Glutamatergic neuron (in vitro differentiated cells): ENCODE results near the gene AFF3. TPM values are rescaled to one million over a fixed set of nuclear protein-coding genes. Genes with fewer than 3 reads are reported as not detected.
"Not testable (repeated sequence)": the region's sequence is repeated elsewhere in the genome, so short reads cannot be mapped to it uniquely, and the experiment has no call there.

ENCODE experiments used
- DNase-seq: peaks from one replicate; pipeline ENCODE4 v3.0.0; 2022
- H3K27ac Mint-ChIP-seq: one replicate; pipeline ENCODE4 v1.8.0; 2020; ENCODE audit warnings: mild to moderate bottlenecking, mixed read lengths, inconsistent platforms; ENCODE audit not compliant: unreplicated experiment
- H3K27me3 Mint-ChIP-seq: one replicate; pipeline ENCODE4 v1.8.0; 2020; ENCODE audit warnings: mild to moderate bottlenecking, moderate library complexity, mixed read lengths, inconsistent platforms; ENCODE audit not compliant: unreplicated experiment
- H3K36me3 Mint-ChIP-seq: one replicate; pipeline ENCODE4 v1.8.0; 2020; ENCODE audit warnings: mild to moderate bottlenecking, mixed read lengths, inconsistent platforms; ENCODE audit not compliant: unreplicated experiment
- H3K4me1 Mint-ChIP-seq: one replicate; pipeline ENCODE4 v1.8.0; 2020; ENCODE audit warnings: mild to moderate bottlenecking, low read depth, mixed read lengths, inconsistent platforms; ENCODE audit not compliant: unreplicated experiment
- H3K4me3 Mint-ChIP-seq: one replicate; pipeline ENCODE4 v1.8.0; 2020; ENCODE audit warnings: mild to moderate bottlenecking, mixed read lengths, inconsistent platforms; ENCODE audit not compliant: unreplicated experiment
- H3K9me3 Mint-ChIP-seq: one replicate; pipeline ENCODE4 v1.8.0; 2020; ENCODE audit warnings: mild to moderate bottlenecking, moderate library complexity, mixed read lengths, inconsistent platforms; ENCODE audit not compliant: unreplicated experiment
- total RNA-seq: library from RNA; stranded (reverse); fragmentation: NEBNext Ultra II Directional; extraction: Animal tissue kit (Norgen Biotek cat#: 25700); gene quantifications from one replicate; pipeline ENCODE4 v1.2.1, GENCODE V29; 2021; ENCODE audit not compliant: unreplicated experiment
- TF ChIP-seq, protein P1 (sequence below): fragments of 200-600 bp; sonication (generic); IDR thresholded peaks from one replicate; pipeline ENCODE4 v1.5.0; 2021; ENCODE audit not compliant: partially characterized antibody, unreplicated experiment

AFF3 gene
- total RNA-seq, 1 donor from 2014 or later: 125 TPM

- Mint-ChIP-seq H3K9me3 (peaks cover 4% of the 10 kb centered on the region), H3K36me3 (peaks cover 5% of the 10 kb centered on the region), H3K4me1 (peaks cover 7% of the 10 kb centered on the region), H3K27me3 (peaks cover 2% of the 10 kb centered on the region), H3K27ac (no peak overlapping the region), H3K4me3 (no peak overlapping the region)
- DNase-seq: no peak
- TF ChIP-seq, protein P1, sequence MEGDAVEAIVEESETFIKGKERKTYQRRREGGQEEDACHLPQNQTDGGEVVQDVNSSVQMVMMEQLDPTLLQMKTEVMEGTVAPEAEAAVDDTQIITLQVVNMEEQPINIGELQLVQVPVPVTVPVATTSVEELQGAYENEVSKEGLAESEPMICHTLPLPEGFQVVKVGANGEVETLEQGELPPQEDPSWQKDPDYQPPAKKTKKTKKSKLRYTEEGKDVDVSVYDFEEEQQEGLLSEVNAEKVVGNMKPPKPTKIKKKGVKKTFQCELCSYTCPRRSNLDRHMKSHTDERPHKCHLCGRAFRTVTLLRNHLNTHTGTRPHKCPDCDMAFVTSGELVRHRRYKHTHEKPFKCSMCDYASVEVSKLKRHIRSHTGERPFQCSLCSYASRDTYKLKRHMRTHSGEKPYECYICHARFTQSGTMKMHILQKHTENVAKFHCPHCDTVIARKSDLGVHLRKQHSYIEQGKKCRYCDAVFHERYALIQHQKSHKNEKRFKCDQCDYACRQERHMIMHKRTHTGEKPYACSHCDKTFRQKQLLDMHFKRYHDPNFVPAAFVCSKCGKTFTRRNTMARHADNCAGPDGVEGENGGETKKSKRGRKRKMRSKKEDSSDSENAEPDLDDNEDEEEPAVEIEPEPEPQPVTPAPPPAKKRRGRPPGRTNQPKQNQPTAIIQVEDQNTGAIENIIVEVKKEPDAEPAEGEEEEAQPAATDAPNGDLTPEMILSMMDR: no peak
These were observed 188.6 kb downstream of the AFF3 start for GRCh38 chr2:99953750-99954149.

DNA sequence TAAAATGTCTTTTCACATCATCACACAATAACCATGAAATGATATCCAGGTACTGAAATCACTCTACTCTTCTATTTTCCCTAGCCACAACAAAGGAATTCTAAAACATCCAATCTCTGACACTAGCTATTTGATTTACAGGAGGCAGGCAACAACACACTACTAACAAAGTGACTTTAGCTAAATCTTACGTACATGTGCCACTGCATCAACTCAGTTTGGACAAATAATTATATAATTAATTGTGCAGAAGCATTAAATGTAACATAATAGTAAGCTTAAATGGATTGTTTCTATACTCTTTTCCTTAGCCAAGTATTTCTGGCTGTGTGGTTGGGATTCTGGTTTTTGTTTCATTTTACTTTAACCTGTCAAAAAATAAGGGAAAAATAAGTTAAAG is 192.4 kb downstream of the AFF3 start:
- Mint-ChIP-seq H3K27ac (no peak overlapping the region), H3K27me3 (no peaks in the 10 kb centered on the region), H3K4me1 (no peaks in the 10 kb centered on the region), H3K4me3 (no peak overlapping the region), H3K9me3 (no peaks in the 10 kb centered on the region), H3K36me3 (peaks cover 5% of the 10 kb centered on the region)
- TF ChIP-seq, protein P1: no peak
- no peak for DNase-seq

DNA sequence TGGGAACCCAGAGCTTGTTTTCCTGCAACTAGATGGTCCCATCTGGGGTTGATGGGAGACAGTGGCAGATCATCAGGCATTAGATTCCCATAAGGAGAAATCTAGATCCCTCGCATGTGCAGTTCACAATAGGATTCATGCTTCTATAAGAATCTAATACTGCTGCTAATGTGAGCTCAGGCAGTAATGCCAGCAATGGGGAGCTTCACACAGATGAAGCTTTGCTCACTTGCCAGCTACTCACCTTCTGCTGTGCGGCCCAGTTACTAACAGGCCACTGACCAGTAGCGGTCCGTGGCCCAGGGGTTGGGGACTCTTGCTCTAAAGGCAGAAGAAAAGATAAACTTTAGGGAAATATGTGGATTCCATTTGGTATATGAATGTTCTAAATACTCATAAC is 192.9 kb downstream of the AFF3 start:
- Mint-ChIP-seq H3K27me3 (no peaks in the 10 kb centered on the region), H3K4me1 (no peaks in the 10 kb centered on the region), H3K27ac (no peak overlapping the region), H3K4me3 (no peak overlapping the region), H3K9me3 (no peaks in the 10 kb centered on the region), H3K36me3 (peaks cover 5% of the 10 kb centered on the region)
- no peak for DNase-seq
- TF ChIP-seq, protein P1: no peak

DNA sequence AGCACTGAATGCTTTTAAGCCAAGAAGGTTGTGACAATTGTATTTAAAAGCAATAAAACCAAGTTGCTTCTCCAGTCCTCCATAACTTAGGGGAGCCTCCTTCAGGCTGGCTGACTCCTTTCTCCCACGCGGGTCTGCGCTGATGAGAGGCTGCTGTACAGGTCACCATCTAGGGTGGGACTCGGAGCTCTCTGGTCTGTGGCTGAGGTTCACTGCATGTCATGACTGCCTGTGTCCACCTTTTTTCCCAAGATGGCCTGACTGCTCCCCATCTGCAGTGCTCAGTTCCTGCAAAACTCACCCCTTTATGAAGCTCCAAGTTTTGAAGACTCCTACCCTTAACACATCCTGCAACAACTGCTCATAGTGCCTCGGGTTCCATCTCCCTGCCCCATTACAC is 194.4 kb downstream of the AFF3 start:
- no peaks in the 10 kb centered on the region for H3K4me1 Mint-ChIP-seq

GRCh38 chr2:99947366-99947765 is 195.0 kb downstream of the AFF3 start:
- not testable (repeated sequence) for H3K27me3 Mint-ChIP-seq, DNase-seq, H3K9me3 Mint-ChIP-seq, H3K4me3 Mint-ChIP-seq, H3K27ac Mint-ChIP-seq, H3K4me1 Mint-ChIP-seq
- peaks cover 12% of the 10 kb centered on the region for H3K36me3 Mint-ChIP-seq

More for the DNA sequence above, 194.4 kb downstream of the AFF3 start:
- peaks cover 12% of the 10 kb centered on the region for H3K36me3 Mint-ChIP-seq
- H3K4me3 Mint-ChIP-seq: no peak overlapping the region
- peaks cover 1% of the 10 kb centered on the region for H3K27me3 Mint-ChIP-seq
- H3K27ac Mint-ChIP-seq: no peak overlapping the region
- DNase-seq: no peak
- TF ChIP-seq, protein P1: no peak
- no peaks in the 10 kb centered on the region for H3K9me3 Mint-ChIP-seq

- H3K9me3 Mint-ChIP-seq: peaks cover 2% of the 10 kb centered on the region
- peaks cover 4% of the 10 kb centered on the region for H3K27me3 Mint-ChIP-seq
- TF ChIP-seq, protein P1: no peak
- H3K36me3 Mint-ChIP-seq: peaks cover 12% of the 10 kb centered on the region
- H3K4me3 Mint-ChIP-seq: no peak overlapping the region
- peaks cover 9% of the 10 kb centered on the region for H3K4me1 Mint-ChIP-seq
- no peak overlapping the region for H3K27ac Mint-ChIP-seq
- no peak for DNase-seq
These were observed 198.4 kb downstream of the AFF3 start for GRCh38 chr2:99944019-99944418.
